GM19452 (cell line): ENCODE measurements around the gene XAGE1A.
"Not testable (repeated sequence)": the region's sequence is repeated elsewhere in the genome, so short reads cannot be mapped to it uniquely, and the experiment has no call there.

Experiments used
- ATAC-seq: cut with Tn5 transposase; IDR thresholded peaks from one replicate; pipeline ENCODE4 v1.9.1; 2021; ENCODE audit not compliant: unreplicated experiment

The XAGE1A gene, protein sequence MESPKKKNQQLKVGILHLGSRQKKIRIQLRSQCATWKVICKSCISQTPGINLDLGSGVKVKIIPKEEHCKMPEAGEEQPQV

GRCh38 chrX:52495545-52496418, at the start of gene XAGE1A:
TSS of gene XAGE1A (plus strand) at chrX:52495808. CDS start at chrX:52497362, 1,554 bp downstream.
- not testable (repeated sequence) for ATAC-seq

DNA sequence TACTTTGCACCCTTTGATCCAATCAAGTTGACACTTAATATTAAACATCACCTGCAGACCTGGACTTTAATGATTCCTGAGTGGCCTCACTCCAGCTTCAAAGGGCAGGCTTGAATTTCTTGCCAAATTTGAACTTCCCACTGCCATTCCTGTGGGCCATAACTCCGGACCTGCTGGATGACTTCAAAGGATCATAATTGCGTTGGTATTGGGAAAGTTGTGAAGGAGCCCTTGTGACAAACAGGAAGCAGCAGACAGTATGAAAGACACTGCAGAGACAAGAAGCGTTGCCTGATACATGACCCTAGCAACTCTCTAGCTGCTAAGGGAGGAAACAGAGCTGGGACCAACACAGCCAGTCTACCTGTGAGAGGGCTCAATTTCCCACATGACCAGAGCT, 43.6 kb upstream of the XAGE1A start:
- not testable (repeated sequence) for ATAC-seq

DNA sequence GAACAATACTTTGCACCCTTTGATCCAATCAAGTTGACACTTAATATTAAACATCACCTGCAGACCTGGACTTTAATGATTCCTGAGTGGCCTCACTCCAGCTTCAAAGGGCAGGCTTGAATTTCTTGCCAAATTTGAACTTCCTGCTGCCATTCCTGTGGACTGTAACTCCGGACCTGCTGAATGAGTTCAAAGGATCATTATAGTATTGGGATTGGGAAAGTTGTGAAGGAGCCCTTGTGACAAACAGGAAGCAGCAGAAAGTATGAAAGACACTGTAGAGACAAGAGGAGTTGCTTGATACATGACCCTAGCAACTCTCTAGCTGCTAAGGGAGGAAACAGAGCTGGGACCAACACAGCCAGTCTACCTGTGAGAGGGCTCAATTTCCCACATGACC, 24.3 kb upstream of the XAGE1A start:
- not testable (repeated sequence) for ATAC-seq

DNA sequence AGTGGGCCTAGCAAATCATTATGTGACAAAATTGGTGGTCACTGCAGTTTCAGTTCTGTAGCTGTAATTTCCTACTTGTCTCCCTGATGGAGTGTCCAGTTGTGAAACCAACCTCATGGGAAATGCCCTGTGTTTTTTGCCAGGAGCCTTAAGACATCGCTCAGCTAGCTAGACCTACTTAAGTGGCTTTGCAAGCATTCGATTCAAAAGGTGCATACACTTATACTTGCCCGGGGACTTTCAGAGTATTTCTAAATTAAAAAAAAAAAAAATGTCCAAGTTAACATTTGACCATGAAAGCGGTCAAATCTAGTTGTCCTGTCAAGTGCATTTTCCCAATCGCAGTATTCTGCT, 788 bp downstream of the XAGE1A start:
- not testable (repeated sequence) for ATAC-seq

DNA sequence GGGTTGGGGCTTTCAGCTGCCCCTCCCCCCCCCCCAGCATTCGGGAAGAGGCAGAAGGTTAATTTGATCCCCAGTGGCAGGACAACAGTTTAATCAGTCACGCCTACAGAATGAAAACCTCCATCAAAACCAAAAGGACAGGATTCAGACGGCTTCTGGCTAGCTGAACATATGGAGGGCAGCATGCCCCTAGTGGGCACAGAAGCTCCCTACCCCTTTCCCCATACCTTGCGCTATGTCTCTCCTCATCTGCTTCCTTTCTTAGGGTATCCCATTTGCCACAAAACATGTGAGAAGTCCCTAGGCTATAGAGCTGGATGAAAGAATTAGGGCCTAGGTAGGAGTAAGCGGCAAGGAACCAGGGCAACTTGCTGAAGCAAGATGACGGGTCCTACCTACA, 5.8 kb downstream of the XAGE1A start:
- ATAC-seq: not testable (repeated sequence)

DNA sequence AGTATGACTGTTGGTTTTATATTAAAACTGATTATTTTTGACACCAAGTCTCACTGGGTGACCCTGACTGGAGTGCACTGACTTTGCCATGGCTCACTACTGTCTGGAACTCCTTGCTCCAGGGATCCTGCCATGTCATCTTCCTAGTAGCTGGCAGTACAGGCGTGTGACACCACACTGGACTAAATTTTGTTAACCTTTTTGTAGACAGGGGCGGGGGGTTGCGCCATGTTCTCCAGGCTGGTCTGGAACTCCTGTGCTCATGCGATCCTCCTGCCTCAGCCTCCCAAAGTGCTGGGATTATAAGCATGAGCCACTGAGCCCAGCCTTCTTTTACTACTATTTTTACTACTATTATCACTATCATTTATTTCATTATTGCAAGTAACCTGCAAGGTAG, 8.9 kb downstream of the XAGE1A start:
- no peak for ATAC-seq

DNA sequence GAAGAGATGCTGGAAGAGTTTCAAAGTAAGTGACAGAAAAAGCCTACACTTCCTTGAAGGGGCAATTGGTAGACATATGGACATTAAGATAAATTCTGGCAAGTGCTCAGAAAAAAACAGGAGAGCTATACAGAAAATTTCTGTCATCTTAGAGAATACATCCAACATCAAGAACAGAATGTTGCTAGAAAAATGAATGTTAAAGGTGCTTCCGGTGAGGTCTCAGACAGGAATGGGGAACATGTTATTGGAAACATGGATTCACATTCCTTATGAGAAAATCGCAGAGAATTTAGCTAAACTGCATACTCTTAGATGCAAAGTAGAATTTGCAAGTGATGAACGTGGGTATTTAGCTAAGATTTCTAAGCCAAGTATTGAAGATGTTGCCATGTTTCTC, 11.7 kb downstream of the XAGE1A start:
- no peak for ATAC-seq

GRCh38 chrX:52509916-52510315, 14.3 kb downstream of the XAGE1A start:
- ATAC-seq: no peak

- not testable (repeated sequence) for ATAC-seq
These were observed 15.5 kb downstream of the XAGE1A start for GRCh38 chrX:52511126-52511525.

DNA sequence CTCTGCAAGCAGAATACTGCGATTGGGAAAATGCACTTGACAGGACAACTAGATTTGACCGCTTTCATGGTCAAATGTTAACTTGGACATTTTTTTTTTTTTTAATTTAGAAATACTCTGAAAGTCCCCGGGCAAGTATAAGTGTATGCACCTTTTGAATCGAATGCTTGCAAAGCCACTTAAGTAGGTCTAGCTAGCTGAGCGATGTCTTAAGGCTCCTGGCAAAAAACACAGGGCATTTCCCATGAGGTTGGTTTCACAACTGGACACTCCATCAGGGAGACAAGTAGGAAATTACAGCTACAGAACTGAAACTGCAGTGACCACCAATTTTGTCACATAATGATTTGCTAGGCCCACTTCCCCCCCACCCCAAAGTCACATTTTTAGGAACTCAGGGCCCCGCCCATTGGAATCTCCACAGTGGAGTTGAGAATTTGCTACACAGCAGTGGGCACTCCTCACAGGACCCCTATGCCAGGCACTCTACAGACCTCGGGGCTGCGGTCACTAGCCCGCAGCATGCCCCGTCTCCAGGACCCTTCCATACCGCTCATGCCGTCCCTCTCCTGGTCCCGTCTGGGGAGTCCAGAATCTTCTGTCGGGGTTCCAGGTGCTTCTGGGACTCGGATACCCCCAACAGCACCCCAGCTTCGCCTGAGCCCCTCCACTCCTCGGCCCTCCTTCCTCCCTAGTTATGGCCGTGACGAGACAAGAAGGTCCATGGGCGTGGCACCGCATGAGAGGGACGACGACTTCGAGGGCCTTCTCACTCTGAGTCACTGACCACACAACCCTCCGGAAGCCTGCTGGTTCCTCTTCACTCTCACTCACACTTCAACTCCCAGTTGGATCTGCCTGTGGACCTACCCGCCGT, 20.7 kb downstream of the XAGE1A start:
- not testable (repeated sequence) for ATAC-seq

DNA sequence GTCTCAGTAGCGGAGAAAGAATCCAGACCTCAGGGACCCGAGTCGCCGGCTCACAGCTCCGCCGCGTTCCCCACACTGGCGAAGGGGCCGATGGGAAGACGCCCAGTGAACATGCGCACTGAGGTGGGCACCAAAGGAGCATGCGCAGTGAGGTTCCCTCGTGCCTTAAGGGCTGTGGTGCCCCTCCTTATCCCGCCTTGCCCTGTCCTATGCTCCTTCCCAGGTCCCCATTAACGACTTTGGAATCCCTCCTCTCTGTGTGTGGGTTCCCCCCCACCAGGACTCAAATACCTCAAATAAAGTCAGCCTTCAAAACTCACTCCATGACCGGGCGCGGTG, 21.3 kb downstream of the XAGE1A start, which contains the start of gene XAGE1B:
Gene XAGE1B, minus strand, starts transcription at position 77 of the 339 bp plus-strand sequence. CDS start 1,536 bp downstream, outside the sequence.
- ATAC-seq: not testable (repeated sequence)

DNA sequence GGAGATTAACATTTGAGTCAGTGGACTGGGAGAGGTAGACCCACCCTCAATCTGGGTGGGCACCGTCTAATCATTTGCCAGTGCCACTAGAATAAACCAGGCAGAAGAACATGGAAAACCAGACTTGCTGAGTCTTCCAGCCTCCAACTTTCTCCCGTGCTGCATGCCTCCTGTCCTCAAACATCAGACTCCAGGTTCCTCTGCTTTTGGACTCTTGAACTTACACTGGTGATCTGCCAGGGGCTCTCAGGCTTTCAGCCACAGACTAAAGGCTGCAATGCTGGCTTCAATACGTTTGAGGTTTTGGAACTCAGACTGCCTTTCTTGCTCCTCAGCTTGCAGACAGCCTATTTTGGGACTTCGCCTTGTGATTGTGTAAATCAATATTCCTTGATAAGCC, 45.4 kb downstream of the XAGE1A start:
- not testable (repeated sequence) for ATAC-seq

- no peak for ATAC-seq
These were observed 46.7 kb downstream of the XAGE1A start for GRCh38 chrX:52542311-52542710.

DNA sequence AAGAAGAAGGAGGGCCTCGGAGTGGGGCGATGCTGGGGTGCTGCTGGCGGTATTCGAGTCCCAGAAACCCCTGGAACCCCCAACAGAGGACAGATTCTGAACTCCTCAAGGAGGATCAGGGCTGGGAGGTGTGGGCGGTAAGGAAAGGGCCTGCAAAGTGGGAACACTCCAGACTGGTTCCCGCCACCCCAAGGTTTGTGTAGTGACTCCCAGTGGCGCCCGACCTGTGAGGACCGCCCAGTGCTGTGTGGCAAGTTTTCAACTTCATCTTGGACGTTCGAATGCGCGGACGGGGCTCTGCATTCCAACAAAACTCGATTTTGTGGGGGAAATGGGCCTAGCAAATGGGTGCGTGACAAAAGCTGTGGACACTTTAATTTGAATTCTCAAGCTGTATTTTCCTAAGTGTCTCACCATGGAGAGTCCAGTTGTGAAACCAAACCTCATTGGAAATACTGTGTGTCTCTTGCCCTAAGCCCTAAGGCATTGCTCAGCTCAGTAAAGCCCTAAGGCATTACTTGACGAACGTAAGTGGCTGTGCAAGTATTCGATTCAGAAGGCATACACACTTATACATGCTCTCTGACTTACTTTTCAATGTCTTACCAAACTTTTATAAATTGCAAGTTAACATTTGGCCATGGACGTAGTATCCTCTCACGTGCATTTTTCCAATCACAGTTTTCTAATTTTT, 48.7 kb downstream of the XAGE1A start:
- no peak for ATAC-seq

DNA sequence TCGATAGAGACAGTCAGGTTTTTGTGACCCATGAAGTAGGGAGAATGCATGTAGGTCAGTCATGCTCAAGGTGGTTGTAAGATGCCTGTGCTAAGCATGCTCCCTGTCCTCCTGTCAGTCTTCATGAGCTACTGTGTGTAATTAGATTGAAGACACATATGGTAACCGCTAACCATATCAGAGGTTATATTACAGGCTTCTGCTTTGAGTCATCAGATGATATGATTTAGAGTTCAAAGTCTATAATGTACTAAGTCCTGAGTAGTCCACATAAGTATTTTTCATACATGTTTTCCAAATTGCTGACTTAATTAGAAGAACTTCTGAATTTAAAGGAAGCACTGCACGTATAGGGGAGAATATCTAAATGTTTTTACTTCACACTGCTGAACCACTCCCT, 53.2 kb downstream of the XAGE1A start:
- ATAC-seq: not testable (repeated sequence)
